Transverse colon (tissue), 4 donors: ENCODE results near the gene OR56A3. TPM values are rescaled to one million over a fixed set of nuclear protein-coding genes. Genes with fewer than 3 reads are reported as not detected.

Source experiments
- DNase-seq: peaks from one replicate; pipeline ENCODE4 v3.0.0-alpha.2; 2019
- H3K27ac ChIP-seq, 4 donors: fragments of 200-600 bp; sonication (generic); 2 replicates each; pipeline ENCODE4 v1.5.1; 2016 to 2018; ENCODE audit warnings: inconsistent platforms in 4 of 4
- H3K27me3 ChIP-seq: fragments of 200-600 bp; sonication (generic); 2 replicates; pipeline ENCODE4 v1.5.1; 2017; ENCODE audit warnings: inconsistent platforms
- H3K36me3 ChIP-seq, 4 donors: fragments of 200-600 bp; sonication (generic); 2 replicates each; pipeline ENCODE4 v1.5.1; 2017 to 2019; ENCODE audit warnings: inconsistent platforms in 4 of 4
- H3K4me1 ChIP-seq, 4 donors: fragments of 200-600 bp; sonication (generic); 2 replicates each; pipeline ENCODE4 v1.5.1; 2017 to 2020; ENCODE audit warnings: inconsistent platforms in 4 of 4
- H3K4me3 ChIP-seq, 4 donors: fragments of 200-600 bp; sonication (generic); 1 replicate in 1 of 4; 2 replicates in 3 of 4; pipeline versions ENCODE4 v1.5.1 to v1.6.1; 2017 to 2019; ENCODE audit warnings: inconsistent platforms in 4 of 4
- H3K9me3 ChIP-seq, 2 donors: fragments of 200-600 bp; sonication (generic); 2 replicates each; pipeline ENCODE4 v1.5.1; 2017 to 2019; ENCODE audit warnings: inconsistent platforms in 2 of 2
- EP300 ChIP-seq: sonication (generic); formaldehyde crosslinking; IDR thresholded peaks from one replicate; pipeline ENCODE4 v1.6.1; 2017; ENCODE audit warnings: antibody characterized with exemption, low read depth
- POLR2A ChIP-seq: fragments of 450-650 bp; IDR thresholded peaks from one replicate; pipeline ENCODE4 v1.6.1; 2016; ENCODE audit warnings: antibody characterized with exemption, mild to moderate bottlenecking, moderate library complexity
- POLR2AphosphoS5 ChIP-seq, 3 donors: sonication (generic); formaldehyde crosslinking; IDR thresholded peaks; one replicate each; pipeline ENCODE4 v1.6.1; 2016; ENCODE audit warnings: antibody characterized with exemption in 3 of 3
- WGBS, 2 donors: methylation state at CpG; one replicate each; pipeline ENCODE4 v1.1.5; 2018; ENCODE audit warnings: low coverage in 1 of 2; 5-methylcytosine and 5-hydroxymethylcytosine counted together
- in situ Hi-C, 4 donors: fragments of 200-750 bp; cut with MboI; loops; one replicate each; pipeline versions ENCODE4 v1.15.0 to v1.15.1; 2017; ENCODE audit warnings: low sequenced_read_pairs in 3 of 4, low pct_ligation_motif_present in 1 of 4, low pct_unique_long_range_greater_than_20kb in 1 of 4
- intact Hi-C: fragments of 100-400 bp; cut with DNase I; formaldehyde crosslinking; loops from one replicate; pipeline ENCODE4 v1.15.1; 2023; ENCODE audit warnings: low total_unique reads
- total RNA-seq, 4 donors: library from RNA; depleted of rRNA; stranded (reverse); fragments of >200 nt; gene quantifications; one replicate each; pipeline ENCODE4 v1.1.0, GENCODE V29; 2016
- TF ChIP-seq, protein P1 (sequence below), 5 experiments: fragments of 200-600 bp in 3 of 5; fragments of 450-650 bp in 2 of 5; sonication (generic) in 3 of 5; IDR thresholded peaks; 1 replicate in 2 of 5; 2 replicates in 3 of 5; pipeline ENCODE4 v1.5.1; 2016 to 2017; ENCODE audit warnings: antibody characterized with exemption in 5 of 5, inconsistent platforms in 3 of 5, mild to moderate bottlenecking in 2 of 5, moderate library complexity in 1 of 5

Gene OR56A3
- total RNA-seq, 4 donors from 2014 or later: not detected

DNA sequence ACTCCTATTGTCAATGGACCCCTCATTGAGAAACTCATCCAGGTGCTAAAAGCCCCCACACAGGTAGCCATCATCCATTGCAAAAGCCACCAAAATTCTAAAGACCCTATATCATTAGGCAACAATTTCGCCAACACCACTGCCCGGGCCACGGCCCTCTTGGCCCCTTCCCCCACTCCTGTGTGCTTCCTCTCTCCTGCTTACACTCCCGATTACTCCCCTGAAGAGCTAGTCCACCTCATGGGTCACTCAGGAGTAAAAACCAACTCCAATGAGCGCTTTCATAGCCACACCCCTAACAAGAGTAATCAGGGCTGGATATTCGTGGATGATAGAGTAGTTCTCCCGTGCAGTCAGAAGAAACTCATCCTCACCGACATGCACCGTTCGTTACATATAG is 8.9 kb upstream of the OR56A3 start:
- TF ChIP-seq POLR2AphosphoS5 (IDR thresholded peaks at IDR 0.05): no peak
- TF ChIP-seq, protein P1, sequence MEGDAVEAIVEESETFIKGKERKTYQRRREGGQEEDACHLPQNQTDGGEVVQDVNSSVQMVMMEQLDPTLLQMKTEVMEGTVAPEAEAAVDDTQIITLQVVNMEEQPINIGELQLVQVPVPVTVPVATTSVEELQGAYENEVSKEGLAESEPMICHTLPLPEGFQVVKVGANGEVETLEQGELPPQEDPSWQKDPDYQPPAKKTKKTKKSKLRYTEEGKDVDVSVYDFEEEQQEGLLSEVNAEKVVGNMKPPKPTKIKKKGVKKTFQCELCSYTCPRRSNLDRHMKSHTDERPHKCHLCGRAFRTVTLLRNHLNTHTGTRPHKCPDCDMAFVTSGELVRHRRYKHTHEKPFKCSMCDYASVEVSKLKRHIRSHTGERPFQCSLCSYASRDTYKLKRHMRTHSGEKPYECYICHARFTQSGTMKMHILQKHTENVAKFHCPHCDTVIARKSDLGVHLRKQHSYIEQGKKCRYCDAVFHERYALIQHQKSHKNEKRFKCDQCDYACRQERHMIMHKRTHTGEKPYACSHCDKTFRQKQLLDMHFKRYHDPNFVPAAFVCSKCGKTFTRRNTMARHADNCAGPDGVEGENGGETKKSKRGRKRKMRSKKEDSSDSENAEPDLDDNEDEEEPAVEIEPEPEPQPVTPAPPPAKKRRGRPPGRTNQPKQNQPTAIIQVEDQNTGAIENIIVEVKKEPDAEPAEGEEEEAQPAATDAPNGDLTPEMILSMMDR (IDR thresholded peaks at IDR 0.05): no peak
- Histone ChIP-seq H3K4me3 (no peak overlapping the region), H3K4me1 (no peaks in the 10 kb centered on the region), H3K27ac (no peak overlapping the region), H3K9me3 (no peaks in the 10 kb centered on the region), H3K27me3 (no peaks in the 10 kb centered on the region), H3K36me3 (no peaks in the 10 kb centered on the region)
- DNase-seq: no peak
- in situ Hi-C loops: no loop called here
- intact Hi-C loops: no loop called here
- WGBS, 2 donors: 93 to 100% methylated on average over 1 to 10 of the region's 10 CpGs

DNA sequence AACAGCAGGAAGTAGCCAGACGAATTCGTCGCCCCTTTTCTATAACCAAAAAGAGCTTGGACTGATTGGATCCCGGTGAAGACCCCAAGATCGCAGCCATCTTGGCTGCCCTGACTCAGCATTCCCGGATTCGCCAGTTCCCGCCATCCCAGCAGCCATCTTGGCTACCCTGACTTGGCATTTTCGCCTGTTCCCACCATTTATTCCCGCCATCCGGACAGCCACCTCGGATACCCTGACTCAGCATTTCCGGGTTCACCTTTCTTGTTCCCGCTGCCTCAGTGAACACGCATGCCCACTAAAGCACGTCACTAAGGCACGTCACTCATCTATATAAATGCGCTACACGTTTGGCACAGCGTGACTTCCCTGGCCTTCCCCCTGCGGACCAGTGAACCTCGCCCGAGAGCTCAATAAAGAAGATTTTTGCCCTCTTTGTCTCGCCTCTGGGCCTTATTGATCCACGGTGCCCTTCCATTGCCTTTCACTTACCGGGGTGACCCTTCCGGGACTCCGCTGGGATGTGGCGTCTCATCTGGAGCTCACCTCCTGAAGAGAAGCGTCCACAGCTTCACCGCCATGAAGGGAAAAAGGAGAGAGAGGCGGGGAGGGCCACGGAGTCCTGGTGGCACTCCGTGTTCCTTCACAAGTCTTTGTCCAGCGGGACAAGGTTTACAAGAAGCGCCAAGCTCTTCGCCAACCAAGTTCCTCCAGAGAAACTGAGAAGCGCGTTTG is 4.0 kb upstream of the OR56A3 start:
- Histone ChIP-seq H3K27ac (no peak overlapping the region), H3K4me1 (no peaks in the 10 kb centered on the region), H3K4me3 (no peak overlapping the region), H3K36me3 (no peaks in the 10 kb centered on the region), H3K27me3 (no peaks in the 10 kb centered on the region), H3K9me3 (no peaks in the 10 kb centered on the region)
- TF ChIP-seq EP300 (no peak), POLR2AphosphoS5 (IDR thresholded peaks at IDR 0.05) (no peak), POLR2A (no peak)
- TF ChIP-seq, protein P1 (IDR thresholded peaks at IDR 0.05): no peak
- DNase-seq: no peak
- intact Hi-C loops (no loop called here), in situ Hi-C loops (no loop called here)
- WGBS, 2 donors: 88 to 94% methylated on average over 14 to 39 of the region's 39 CpGs

DNA sequence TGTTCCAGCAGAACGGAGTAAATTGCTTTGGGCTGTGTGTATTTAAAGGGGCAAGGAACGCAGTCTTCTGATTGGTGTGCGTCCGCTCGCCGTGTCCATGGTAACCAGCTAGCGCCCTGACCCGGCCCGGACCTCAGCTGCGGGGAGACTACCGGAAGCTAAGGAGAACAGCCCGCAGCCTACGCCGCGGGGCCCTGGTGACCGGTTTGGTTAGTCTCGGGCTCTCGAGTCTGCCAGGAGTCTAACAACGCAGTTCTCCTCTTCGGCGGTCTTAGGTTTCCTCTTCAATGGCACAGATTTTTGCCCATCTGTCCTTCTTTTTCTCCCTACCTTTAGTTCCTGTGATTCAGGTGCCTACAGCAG is 3.5 kb upstream of the OR56A3 start:
- no peak overlapping the region for H3K27ac ChIP-seq
- in situ Hi-C loops: no loop called here
- H3K27me3 ChIP-seq: no peaks in the 10 kb centered on the region
- intact Hi-C loops: no loop called here
- H3K4me1 ChIP-seq: no peaks in the 10 kb centered on the region
- TF ChIP-seq, protein P1 (IDR thresholded peaks at IDR 0.05): no peak
- TF ChIP-seq POLR2AphosphoS5 (IDR thresholded peaks at IDR 0.05) (no peak), POLR2A (no peak), EP300 (no peak)
- H3K9me3 ChIP-seq: no peaks in the 10 kb centered on the region
- H3K36me3 ChIP-seq: no peaks in the 10 kb centered on the region
- 84 to 90% methylated on average over 15 to 21 of the region's 21 CpGs for WGBS, 2 donors
- no peak overlapping the region for H3K4me3 ChIP-seq
- DNase-seq: no peak

DNA sequence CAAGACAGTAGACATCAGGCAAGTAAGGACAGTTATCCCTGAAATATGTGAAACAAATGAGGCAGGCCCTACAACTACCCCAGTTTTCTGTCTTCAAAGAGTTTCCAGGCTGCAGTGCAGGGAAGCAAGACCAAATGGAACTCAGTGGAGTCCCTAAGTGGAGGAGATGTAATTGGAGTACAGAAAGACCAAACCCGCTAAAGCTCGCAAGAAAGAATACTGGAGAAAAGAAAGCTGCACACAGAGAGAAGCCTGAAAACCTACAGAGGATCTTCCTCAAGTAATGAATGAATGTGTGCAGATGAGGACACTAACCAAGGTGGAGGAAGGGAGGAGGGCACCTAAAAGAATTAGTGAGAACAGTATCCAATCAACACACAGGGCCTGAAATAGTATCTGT is 1.3 kb upstream of the OR56A3 start:
- Histone ChIP-seq H3K27me3 (no peaks in the 10 kb centered on the region), H3K4me1 (no peaks in the 10 kb centered on the region), H3K36me3 (no peaks in the 10 kb centered on the region), H3K4me3 (no peak overlapping the region), H3K27ac (no peak overlapping the region), H3K9me3 (no peaks in the 10 kb centered on the region)
- TF ChIP-seq EP300 (no peak), POLR2AphosphoS5 (IDR thresholded peaks at IDR 0.05) (no peak), POLR2A (no peak)
- TF ChIP-seq, protein P1 (IDR thresholded peaks at IDR 0.05): no peak
- 93 to 94% methylated on average over 2 of the region's 2 CpGs for WGBS, 2 donors
- intact Hi-C loops: no loop called here
- in situ Hi-C loops: no loop called here
- DNase-seq: no peak
